ENCODE measurements around the gene ORM2. TPM values are rescaled to one million over a fixed set of nuclear protein-coding genes. Genes with fewer than 3 reads are reported as not detected.

ORM2 gene
- total and polyA plus RNA-seq, 2 donors (not counting 1 experiment from before 2014, with no cell fraction given), result not detected

- 76% methylated on average over 5 of the region's 6 CpGs for WGBS (ENCODE audit: insufficient coverage)
- ChIA-PET POLR2A (interaction anchor here (0.6 to 8.6 kb wide), 7 partner anchors 10 to 743 kb away, joined by 3 to 108 read pairs (median 3); partner anchors contain the start of gene AKNA), CTCF (interaction anchor here (0.6 to 3.4 kb wide), 10 partner anchors 13 to 38 kb away, joined by 3 to 34 read pairs (median 4); partner anchors contain the start of gene AKNA)
- H4K20me1 ChIP-seq (ENCODE audit: control insufficient read depth, insufficient read depth, low read length, poor library complexity, severe bottlenecking), result peaks cover 3% of the 10 kb centered on the region
- intact Hi-C loops (cut with micrococcal nuclease), result no loop called here
- H3K27ac ChIP-seq (ENCODE audit: low read length in 2 of 2), result peak overlapping the region; percentile 80
- peak overlapping the region; percentile 72 for H3K4me2 ChIP-seq (replicated peaks; ENCODE audit: low read depth, low read length, poor library complexity, severe bottlenecking)
- peak overlapping the region; percentile 19 for H3K9ac ChIP-seq (ENCODE audit: low read length)
- ATAC-seq (ENCODE audit: low read depth) (no peak), DNase-seq (no peak)
- peaks cover 71% of the 10 kb centered on the region for H3K79me2 ChIP-seq (ENCODE audit: control insufficient read depth, insufficient read depth, low read length)
- peaks cover 96 to 99% of the 10 kb centered on the region in 2 donors for H3K4me1 ChIP-seq (ENCODE audit: control insufficient read depth in 2 of 2, insufficient read depth in 2 of 2, low read length in 2 of 2)
- H3K27me3 ChIP-seq (replicated peaks in 1 of 4; ENCODE audit: control extremely low read depth in 1 of 4, control insufficient read depth in 3 of 4, insufficient read depth in 4 of 4, low read length in 3 of 4), result no peaks in the 10 kb centered on the region
- peaks cover 5 to 85% of the 10 kb centered on the region in 2 experiments for H3K36me3 ChIP-seq (replicated peaks in 1 of 2; ENCODE audit: control extremely low read depth in 1 of 2, control insufficient read depth in 1 of 2, extremely low read depth in 1 of 2, insufficient read depth in 2 of 2, low read length in 1 of 2)
- no peaks in the 10 kb centered on the region for H3K27me3 Mint-ChIP-seq
- H3K4me3 ChIP-seq (ENCODE audit: control extremely low read depth in 1 of 5, extremely low read depth in 1 of 5, insufficient read depth in 1 of 5, low read depth in 2 of 5, low read length in 4 of 5), result peak overlapping the region in 2 of 5 experiments; percentile 23 to 45
- no peak overlapping the region for H2AFZ ChIP-seq (ENCODE audit: insufficient read depth, low read depth, low read length, poor library complexity, severe bottlenecking)
- TF ChIP-seq CTCF (IDR thresholded peaks at IDR 0.05) (no peak), EZH2 (IDR thresholded peaks at IDR 0.05; ENCODE audit: borderline replicate concordance, insufficient read depth, low read depth, low read length, poor library complexity, severe bottlenecking) (no peak)
- H3K27ac Mint-ChIP-seq, result peak overlapping the region; percentile 90
- peak overlapping the region; percentile 71 for H3K4me3 Mint-ChIP-seq
- peaks cover 93% of the 10 kb centered on the region for H3K4me1 Mint-ChIP-seq
- no peaks in the 10 kb centered on the region for H3K9me3 ChIP-seq (ENCODE audit: control extremely low read depth in 1 of 3, control insufficient read depth in 2 of 3, insufficient read depth in 1 of 3, low read length in 2 of 3)
- H3K9me3 Mint-ChIP-seq (ENCODE audit: insufficient read depth), result peaks cover 3% of the 10 kb centered on the region
Observed at GRCh38 chr9:114367366-114367765, 37.7 kb downstream of the ORM2 start.

GRCh38 chr9:114367772-114368569 lies 38.3 kb downstream of the ORM2 start:
- peaks cover 5 to 82% of the 10 kb centered on the region in 2 experiments for H3K36me3 ChIP-seq (replicated peaks in 1 of 2; ENCODE audit: control extremely low read depth in 1 of 2, control insufficient read depth in 1 of 2, extremely low read depth in 1 of 2, insufficient read depth in 2 of 2, low read length in 1 of 2)
- no peaks in the 10 kb centered on the region for H3K27me3 ChIP-seq (replicated peaks in 1 of 4; ENCODE audit: control extremely low read depth in 1 of 4, control insufficient read depth in 3 of 4, insufficient read depth in 4 of 4, low read length in 3 of 4)
- CTCF ChIA-PET, result interaction anchor here (0.8 to 3.4 kb wide), 8 partner anchors 14 to 38 kb away, joined by 3 to 34 read pairs (median 5); partner anchors contain the start of gene AKNA
- H3K4me2 ChIP-seq (replicated peaks; ENCODE audit: low read depth, low read length, poor library complexity, severe bottlenecking), result peak overlapping the region; percentile 72
- no peak overlapping the region for H2AFZ ChIP-seq (ENCODE audit: insufficient read depth, low read depth, low read length, poor library complexity, severe bottlenecking)
- peaks cover 96 to 99% of the 10 kb centered on the region in 2 donors for H3K4me1 ChIP-seq (ENCODE audit: control insufficient read depth in 2 of 2, insufficient read depth in 2 of 2, low read length in 2 of 2)
- H3K27ac ChIP-seq (ENCODE audit: low read length in 2 of 2), result peak overlapping the region; percentile 80
- TF ChIP-seq CTCF (IDR thresholded peaks at IDR 0.05) (no peak), EZH2 (IDR thresholded peaks at IDR 0.05; ENCODE audit: borderline replicate concordance, insufficient read depth, low read depth, low read length, poor library complexity, severe bottlenecking) (no peak)
- Mint-ChIP-seq H3K4me3 (peak overlapping the region; percentile 71), H3K9me3 (ENCODE audit: insufficient read depth) (peaks cover 3% of the 10 kb centered on the region), H3K27me3 (no peaks in the 10 kb centered on the region), H3K4me1 (peaks cover 94% of the 10 kb centered on the region), H3K27ac (peak overlapping the region; percentile 90)
- no peaks in the 10 kb centered on the region for H4K20me1 ChIP-seq (ENCODE audit: control insufficient read depth, insufficient read depth, low read length, poor library complexity, severe bottlenecking)
- WGBS (ENCODE audit: insufficient coverage), result 80% methylated on average over 11 of the region's 14 CpGs
- intact Hi-C loops (cut with micrococcal nuclease), result no loop called here
- H3K79me2 ChIP-seq (ENCODE audit: control insufficient read depth, insufficient read depth, low read length), result peaks cover 65% of the 10 kb centered on the region
- DNase-seq (peak; percentile 54), ATAC-seq (ENCODE audit: low read depth) (peak; percentile 22)
- POLR2A ChIA-PET, result interaction anchor here (0.6 to 8.6 kb wide), 8 partner anchors 10 to 743 kb away, joined by 3 to 108 read pairs (median 3); partner anchors contain the start of gene AKNA
- H3K9ac ChIP-seq (ENCODE audit: low read length), result peak overlapping the region; percentile 19
- peak overlapping the region in 1 of 5 experiments; percentile 45 for H3K4me3 ChIP-seq (ENCODE audit: control extremely low read depth in 1 of 5, extremely low read depth in 1 of 5, insufficient read depth in 1 of 5, low read depth in 2 of 5, low read length in 4 of 5)
- no peaks in the 10 kb centered on the region for H3K9me3 ChIP-seq (ENCODE audit: control extremely low read depth in 1 of 3, control insufficient read depth in 2 of 3, insufficient read depth in 1 of 3, low read length in 2 of 3)
